GM04503 (cell line): ENCODE data around the gene SIRPB2.

Experiments used
- DNase-seq: peaks from one replicate; pipeline ENCODE4 v3.0.0-alpha.2; 2012; ENCODE audit warnings: low read depth

The SIRPB2 gene

GRCh38 chr20:1471242-1471641, 20.0 kb downstream of the SIRPB2 start:
- DNase-seq, result no peak

DNA sequence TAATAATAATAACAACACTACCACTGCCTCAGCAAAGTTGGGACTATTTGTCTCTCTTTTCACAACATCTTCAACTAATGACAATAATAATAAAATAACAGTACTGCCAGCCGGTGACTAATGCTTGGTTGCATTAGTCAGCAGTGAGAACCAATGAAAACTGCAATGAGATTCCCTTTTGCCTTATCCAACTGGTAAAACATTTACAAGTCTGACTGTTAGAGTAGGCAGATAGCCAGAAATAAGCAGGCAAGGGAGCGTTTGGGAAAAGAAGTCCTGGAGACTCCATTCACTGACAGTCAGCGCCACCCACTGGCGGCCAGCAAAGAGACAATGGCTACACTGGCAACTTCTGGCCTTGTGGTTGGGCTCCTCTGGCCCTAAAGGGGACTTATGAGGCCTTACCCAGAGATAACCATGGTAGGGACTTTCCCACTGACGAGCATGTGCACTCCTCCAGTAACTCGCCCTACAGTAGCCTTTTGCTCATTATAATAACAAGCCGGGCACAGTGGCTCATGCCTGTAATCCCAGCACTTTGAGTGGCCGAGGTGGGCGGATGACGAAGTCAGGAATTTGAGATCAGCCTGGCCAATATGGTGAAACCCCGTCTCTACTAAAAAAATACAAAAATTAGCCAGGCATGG, 21.2 kb downstream of the SIRPB2 start:
- peak; percentile 99 for DNase-seq

- no peak for DNase-seq
Observed at GRCh38 chr20:1469306-1469905, 21.8 kb downstream of the SIRPB2 start.

GRCh38 chr20:1468117-1468624, 23.0 kb downstream of the SIRPB2 start:
- no peak for DNase-seq

GRCh38 chr20:1467355-1468116, 23.7 kb downstream of the SIRPB2 start:
- no peak for DNase-seq

- DNase-seq, result no peak
Observed at GRCh38 chr20:1467082-1467354, 24.2 kb downstream of the SIRPB2 start.

GRCh38 chr20:1466211-1467081, 24.8 kb downstream of the SIRPB2 start, which contains the start of gene NSFL1C:
TSS of gene NSFL1C (minus strand) at chr20:1466849. CDS start at chr20:1466824, 25 bp downstream.
- DNase-seq, result no peak

- no peak for DNase-seq
Observed at GRCh38 chr20:1465470-1466210, 25.6 kb downstream of the SIRPB2 start.

DNA sequence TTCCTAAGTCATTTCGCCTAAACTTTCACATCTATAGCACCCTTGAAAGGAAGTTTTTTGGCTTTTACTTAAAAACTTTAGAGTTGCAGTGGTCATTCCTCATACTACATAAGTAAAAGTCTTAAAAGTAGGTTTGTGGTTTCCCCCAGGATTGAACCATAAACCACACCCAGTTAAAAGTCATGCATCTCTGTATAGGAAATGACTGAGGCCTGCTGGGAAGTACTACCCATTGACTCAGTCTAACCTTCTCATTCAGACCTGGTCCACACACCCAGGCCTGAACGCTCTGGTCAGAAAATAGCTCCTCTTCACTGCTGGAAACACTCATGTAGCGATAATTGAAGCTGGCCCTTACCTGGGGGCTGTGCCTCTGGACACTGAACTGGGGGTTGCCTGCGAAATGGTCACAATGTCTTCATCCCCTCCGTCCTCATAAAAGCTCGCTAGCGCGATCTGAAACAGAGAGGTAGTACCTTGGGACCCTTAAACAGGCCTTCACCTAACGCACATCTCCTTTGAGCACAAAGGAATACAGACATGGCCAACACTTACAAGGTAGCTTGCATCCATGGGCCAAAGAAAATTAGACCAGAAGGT, 27.1 kb downstream of the SIRPB2 start:
- no peak for DNase-seq

DNA sequence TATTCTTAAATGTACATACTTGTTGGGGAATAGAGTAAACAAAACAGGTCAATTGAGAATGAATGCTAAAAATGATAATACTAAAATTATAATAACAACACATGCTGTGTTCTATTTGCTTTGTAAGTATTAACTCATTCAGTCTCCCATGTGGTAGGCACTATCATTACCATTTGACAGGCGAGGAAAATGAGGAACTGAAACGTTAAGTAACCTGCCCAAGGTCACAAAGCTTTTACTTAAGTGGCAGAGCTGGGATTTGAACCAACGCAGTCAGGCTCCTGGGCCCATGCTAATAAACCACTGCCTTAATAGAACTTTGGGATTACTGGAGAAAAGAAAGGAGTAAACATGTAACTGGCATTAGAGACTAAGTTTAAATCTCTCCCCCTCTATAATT, 28.4 kb downstream of the SIRPB2 start:
- no peak for DNase-seq

DNA sequence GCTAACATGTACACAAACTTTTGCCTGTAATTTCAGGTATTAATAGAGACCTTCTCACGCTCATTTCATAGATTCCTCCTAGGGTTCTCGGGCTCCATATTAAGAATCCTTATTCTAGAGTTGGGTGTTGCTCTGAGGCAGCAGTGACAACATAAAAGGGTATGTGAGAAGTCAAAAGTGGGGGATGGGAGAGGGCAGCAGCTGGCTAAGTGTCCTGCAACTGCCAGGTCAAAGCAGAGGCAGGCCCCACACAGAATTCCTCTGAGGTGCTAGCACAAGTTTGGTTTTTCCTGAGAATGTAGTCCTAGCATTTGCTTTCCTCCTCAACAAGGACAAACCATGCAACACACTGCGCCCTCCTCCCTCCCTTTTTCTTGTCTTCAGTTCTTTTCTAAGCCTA, 29.2 kb downstream of the SIRPB2 start:
- no peak for DNase-seq

- DNase-seq, result no peak
Observed at GRCh38 chr20:1460275-1460674, 30.9 kb downstream of the SIRPB2 start.

- DNase-seq, result no peak
Observed at GRCh38 chr20:1457992-1458391, 33.2 kb downstream of the SIRPB2 start.

DNA sequence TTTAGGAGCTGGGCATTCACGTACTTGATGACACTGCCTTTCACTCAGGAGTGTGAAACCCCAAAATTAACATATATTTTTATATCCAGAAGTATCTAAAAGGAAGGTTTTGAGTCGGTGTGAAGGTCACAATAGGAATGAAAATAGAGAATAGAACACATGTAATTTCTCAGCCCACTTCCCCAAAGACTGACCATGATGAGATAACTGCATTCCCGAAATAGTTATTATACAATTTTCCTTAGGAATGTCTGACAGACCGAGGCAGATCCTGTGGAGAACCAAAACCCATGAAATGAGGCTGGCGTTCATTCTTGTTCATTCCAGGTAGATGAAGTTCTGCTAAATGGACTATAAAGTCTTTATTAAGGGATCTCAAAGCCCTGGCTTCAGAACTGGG, 34.9 kb downstream of the SIRPB2 start:
- DNase-seq, result peak; percentile 26

GRCh38 chr20:1450926-1451491, 40.2 kb downstream of the SIRPB2 start:
- DNase-seq, result no peak

- DNase-seq, result no peak
Observed at GRCh38 chr20:1449370-1449769, 41.9 kb downstream of the SIRPB2 start.

GRCh38 chr20:1448081-1448620, 43.1 kb downstream of the SIRPB2 start:
- DNase-seq, result no peak

- DNase-seq, result no peak
Observed at GRCh38 chr20:1446536-1446935, 44.7 kb downstream of the SIRPB2 start.

- no peak for DNase-seq
Observed at GRCh38 chr20:1443085-1443484, 48.1 kb downstream of the SIRPB2 start.

DNA sequence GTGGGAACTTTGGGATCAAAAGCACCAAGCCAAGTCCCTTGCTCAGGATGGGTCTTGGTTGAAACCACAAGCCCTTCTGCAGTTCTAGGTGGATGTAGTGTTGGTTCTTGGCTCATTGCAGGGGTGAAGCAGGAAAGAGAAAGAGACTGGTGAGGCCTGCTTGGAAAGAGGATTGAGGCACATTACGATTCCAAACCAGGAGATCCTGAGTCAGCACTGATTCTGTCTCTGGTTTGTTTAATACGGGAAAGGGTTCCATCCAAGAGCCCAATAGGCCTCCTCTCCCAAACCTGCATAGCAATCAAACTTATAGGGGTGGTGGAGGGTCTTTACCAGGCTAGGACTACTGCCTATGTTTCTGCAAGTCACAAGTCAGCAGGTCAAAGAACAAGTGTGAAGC, 48.9 kb downstream of the SIRPB2 start:
- DNase-seq, result no peak

DNA sequence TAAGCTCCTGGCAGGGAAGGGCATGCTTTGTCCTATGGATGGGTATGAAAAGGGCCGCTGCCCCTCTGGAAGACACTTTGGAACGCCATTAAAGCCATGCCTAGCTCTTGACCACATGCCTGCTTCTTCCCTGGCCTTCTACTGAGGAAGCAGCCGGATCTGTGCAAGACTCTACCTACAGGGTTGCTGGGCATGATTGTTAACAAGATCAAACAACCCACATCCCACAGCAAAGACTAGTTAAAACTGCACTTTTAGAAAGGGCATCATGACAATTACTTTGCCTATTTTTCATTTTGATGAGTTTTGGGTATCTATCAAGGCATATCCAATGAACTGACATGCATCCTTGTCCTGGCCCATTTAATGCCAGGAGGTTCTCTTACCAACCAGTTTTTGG, 50.1 kb downstream of the SIRPB2 start:
- DNase-seq, result no peak
